ENCODE results near the gene ADIRF.

DNA sequence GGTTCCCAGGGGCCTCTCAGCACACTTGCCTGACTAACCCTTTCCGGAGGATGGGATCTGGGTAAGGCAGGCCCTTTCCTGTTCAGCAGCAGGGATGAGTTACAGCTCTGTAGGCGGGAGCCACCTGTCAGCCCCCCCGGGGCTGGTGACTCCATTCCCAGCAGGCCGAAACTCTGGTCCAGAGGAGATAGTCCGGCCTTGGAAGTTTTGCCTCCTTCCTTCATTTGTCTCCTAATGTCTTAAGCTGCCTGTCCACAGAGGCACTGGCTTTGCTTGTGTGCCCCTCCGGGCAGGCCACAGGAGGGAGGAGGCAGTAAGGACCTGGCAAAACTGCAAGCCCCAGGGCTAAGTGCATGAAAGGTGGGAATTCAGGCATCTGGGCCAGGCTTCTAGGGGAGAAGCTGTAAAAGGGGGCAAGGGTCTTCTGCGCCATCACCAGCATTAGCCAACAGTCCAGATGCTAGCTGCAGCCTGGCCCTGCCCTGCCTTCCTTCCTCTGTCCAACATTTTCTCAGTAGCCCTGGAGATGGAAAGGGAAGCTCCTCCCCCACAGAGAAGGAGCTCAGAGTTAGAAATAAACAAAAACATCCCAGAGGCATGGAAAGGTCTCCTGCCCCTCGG, 1.2 kb downstream of the ADIRF start:
- TF ChIP-seq, protein P1, sequence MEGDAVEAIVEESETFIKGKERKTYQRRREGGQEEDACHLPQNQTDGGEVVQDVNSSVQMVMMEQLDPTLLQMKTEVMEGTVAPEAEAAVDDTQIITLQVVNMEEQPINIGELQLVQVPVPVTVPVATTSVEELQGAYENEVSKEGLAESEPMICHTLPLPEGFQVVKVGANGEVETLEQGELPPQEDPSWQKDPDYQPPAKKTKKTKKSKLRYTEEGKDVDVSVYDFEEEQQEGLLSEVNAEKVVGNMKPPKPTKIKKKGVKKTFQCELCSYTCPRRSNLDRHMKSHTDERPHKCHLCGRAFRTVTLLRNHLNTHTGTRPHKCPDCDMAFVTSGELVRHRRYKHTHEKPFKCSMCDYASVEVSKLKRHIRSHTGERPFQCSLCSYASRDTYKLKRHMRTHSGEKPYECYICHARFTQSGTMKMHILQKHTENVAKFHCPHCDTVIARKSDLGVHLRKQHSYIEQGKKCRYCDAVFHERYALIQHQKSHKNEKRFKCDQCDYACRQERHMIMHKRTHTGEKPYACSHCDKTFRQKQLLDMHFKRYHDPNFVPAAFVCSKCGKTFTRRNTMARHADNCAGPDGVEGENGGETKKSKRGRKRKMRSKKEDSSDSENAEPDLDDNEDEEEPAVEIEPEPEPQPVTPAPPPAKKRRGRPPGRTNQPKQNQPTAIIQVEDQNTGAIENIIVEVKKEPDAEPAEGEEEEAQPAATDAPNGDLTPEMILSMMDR (IDR thresholded peaks at IDR 0.05), result no peak
- TF ChIP-seq EZH2 (IDR thresholded peaks at IDR 0.05), result no peak
